HCT116 (cell line): ENCODE results near the gene DNAJB9. TPM values are rescaled to one million over a fixed set of nuclear protein-coding genes. Genes with fewer than 3 reads are reported as not detected.

Experiments used
- ATAC-seq: fragments of 200-7000 bp; cut with Tn5 transposase; 2 replicates; pipeline ENCODE4 v1.9.1; 2020; ENCODE audit warnings: mild to moderate bottlenecking, moderate library complexity
- BruUV-seq: library from RNA; stranded (reverse); fragments of 400-500 nt; replicated peaks from 2 replicates; lab custom pipeline; 2021; lab: Mats Ljungman, UMichigan
- CTCF ChIA-PET: fragments of 300-600 bp; sonication (Branson Sonifier 250); formaldehyde crosslinking; loops from one replicate; lab custom pipeline; 2021; ENCODE audit warnings: antibody characterized with exemption; lab: Charles Lee
- POLR2A ChIA-PET: fragments of 300-600, 350-600 bp; sonication (Branson Sonifier 250); formaldehyde crosslinking; loops from one replicate; lab custom pipeline; 2021; ENCODE audit warnings: antibody characterized with exemption; lab: Charles Lee
- RAD21 ChIA-PET, 2 experiments: fragments of 300-600 bp; sonication (Branson Sonifier 250); formaldehyde crosslinking; loops; one replicate each; lab custom pipeline; 2023; ENCODE audit warnings: low total read pairs in 2 of 2; ENCODE audit not compliant: uncharacterized antibody in 2 of 2, unreplicated experiment in 2 of 2, low non-redundant PET in 1 of 2; lab: Charles Lee
- DNase-seq: peaks from one replicate; pipeline ENCODE4 v3.0.0-alpha.2; 2010; ENCODE audit warnings: low read depth, low spot score
- H2AFZ ChIP-seq: fragments of 200-600 bp; shearing (Covaris generic), sonication (generic); 2 replicates; pipeline ENCODE4 v1.6.1; 2017; ENCODE audit warnings: low read depth, mixed run types, mixed read lengths, antibody characterized with exemption, low read length; ENCODE audit not compliant: poor library complexity, severe bottlenecking
- H3K27ac ChIP-seq: 2 replicates; pipeline ENCODE4 v1.5.1; 2012; ENCODE audit warnings: low read depth, low read length
- H3K27me3 ChIP-seq: fragments of 200-600 bp; sonication (generic); 2 replicates; pipeline ENCODE4 v1.6.1; 2016; ENCODE audit warnings: mixed run types, low read length, mixed read lengths; ENCODE audit not compliant: insufficient read depth
- H3K36me3 ChIP-seq, 2 experiments: fragments of 200-500 bp in 1 of 2; fragments of 200-600 bp in 1 of 2; sonication (Bioruptor generic) in 1 of 2; sonication (generic) in 1 of 2; 2 replicates each; pipeline versions ENCODE4 v1.5.1 to v1.6.1; 2014 to 2016; ENCODE audit warnings: low read length in 2 of 2, inconsistent platforms in 1 of 2, mixed read lengths in 1 of 2, mixed run types in 1 of 2; ENCODE audit not compliant: insufficient read depth in 2 of 2, control insufficient read depth in 1 of 2
- H3K4me1 ChIP-seq, 2 experiments: fragments of 200-600 bp in 1 of 2; sonication (generic) in 1 of 2; 2 replicates each; pipeline versions ENCODE4 v1.5.1 to v1.6.1; 2012 to 2017; ENCODE audit warnings: low read length in 2 of 2, inconsistent platforms in 1 of 2, mild to moderate bottlenecking in 1 of 2, mixed read lengths in 1 of 2, mixed run types in 1 of 2, moderate library complexity in 1 of 2; ENCODE audit not compliant: insufficient read depth in 2 of 2, control insufficient read depth in 1 of 2
- H3K4me2 ChIP-seq: fragments of 200-600 bp; sonication (generic); 2 replicates; pipeline ENCODE4 v1.6.1; 2017; ENCODE audit warnings: mixed run types, low read length, mixed read lengths
- H3K4me3 ChIP-seq, 2 experiments: fragments of 200-600 bp in 1 of 2; sonication (generic) in 1 of 2; replicated peaks in 1 of 2; 2 replicates each; pipeline ENCODE4 v1.5.1; 2011 to 2016; ENCODE audit warnings: low read length in 2 of 2, control low read depth in 1 of 2, low read depth in 1 of 2, mild to moderate bottlenecking in 1 of 2, mixed read lengths in 1 of 2, mixed run types in 1 of 2
- H3K79me2 ChIP-seq: fragments of 200-600 bp; sonication (generic); 2 replicates; pipeline ENCODE4 v1.6.1; 2017; ENCODE audit warnings: mild to moderate bottlenecking, mixed run types, low read length, moderate library complexity, mixed read lengths; ENCODE audit not compliant: insufficient read depth
- H3K9ac ChIP-seq: fragments of 200-600 bp; sonication (generic); 2 replicates; pipeline ENCODE4 v1.6.1; 2016; ENCODE audit warnings: low read length, mixed read lengths
- H3K9me2 ChIP-seq: fragments of 200-600 bp; sonication (generic), shearing (Covaris generic); 2 replicates; pipeline ENCODE4 v1.6.1; 2017; ENCODE audit warnings: mixed run types, mild to moderate bottlenecking, moderate library complexity; ENCODE audit not compliant: insufficient read depth
- H3K9me3 ChIP-seq, 2 experiments: fragments of 200-500 bp in 1 of 2; fragments of 200-600 bp in 1 of 2; sonication (Bioruptor generic) in 1 of 2; sonication (generic) in 1 of 2; 2 replicates each; pipeline ENCODE4 v1.6.1; 2014 to 2017; ENCODE audit warnings: low read length in 2 of 2, mixed read lengths in 2 of 2, inconsistent platforms in 1 of 2, low read depth in 1 of 2, mild to moderate bottlenecking in 1 of 2, mixed run types in 1 of 2, moderate library complexity in 1 of 2; ENCODE audit not compliant: control insufficient read depth in 1 of 2, insufficient read depth in 1 of 2
- H4K20me1 ChIP-seq: fragments of 200-600 bp; sonication (generic), shearing (Covaris generic); 2 replicates; pipeline ENCODE4 v1.6.1; 2017; ENCODE audit warnings: mixed run types, mild to moderate bottlenecking, moderate library complexity; ENCODE audit not compliant: insufficient read depth
- CBX3 ChIP-seq: IDR thresholded peaks from 2 replicates; pipeline ENCODE4 v1.6.1; 2012; ENCODE audit warnings: low read depth
- CEBPB ChIP-seq: IDR thresholded peaks from 2 replicates; pipeline ENCODE4 v1.6.1; 2012; ENCODE audit warnings: low read depth
- ELF1 ChIP-seq: IDR thresholded peaks from 2 replicates; pipeline ENCODE4 v1.6.1; 2012; ENCODE audit warnings: low read depth, borderline replicate concordance
- EZH2 ChIP-seq: fragments of 200-600 bp; sonication (generic); IDR thresholded peaks from 2 replicates; pipeline ENCODE4 v1.6.1; 2017; ENCODE audit warnings: antibody characterized with exemption, mixed run types
- EZH2phosphoT487 ChIP-seq: fragments of 200-600 bp; IDR thresholded peaks from 2 replicates; pipeline ENCODE4 v1.6.1; 2018; ENCODE audit warnings: antibody characterized with exemption, borderline replicate concordance
- JUND ChIP-seq: IDR thresholded peaks from 2 replicates; pipeline ENCODE4 v1.6.1; 2012
- POLR2A ChIP-seq: IDR thresholded peaks from 2 replicates; pipeline ENCODE4 v1.7.0; 2011; ENCODE audit warnings: borderline replicate concordance; ENCODE audit not compliant: insufficient read depth, insufficient read length; ENCODE audit errors: extremely low read depth
- POLR2AphosphoS5 ChIP-seq: IDR thresholded peaks from 2 replicates; pipeline ENCODE4 v1.6.1; 2011; ENCODE audit warnings: mild to moderate bottlenecking, low read depth, low read length, moderate library complexity
- RAD21 ChIP-seq: IDR thresholded peaks from 2 replicates; pipeline ENCODE4 v1.6.1; 2012; ENCODE audit warnings: low read depth, mild to moderate bottlenecking
- SP1 ChIP-seq: IDR thresholded peaks from 2 replicates; pipeline ENCODE4 v1.6.1; 2012; ENCODE audit warnings: low read depth
- TCF7L2 ChIP-seq: IDR thresholded peaks from 2 replicates; pipeline ENCODE4 v1.7.0; 2011; ENCODE audit warnings: borderline replicate concordance, inconsistent platforms; ENCODE audit not compliant: insufficient read depth, insufficient read length; ENCODE audit errors: extremely low read depth
- YY1 ChIP-seq: IDR thresholded peaks from 2 replicates; pipeline ENCODE4 v1.6.1; 2011; ENCODE audit warnings: low read length, low read depth, moderate library complexity, mild to moderate bottlenecking; ENCODE audit not compliant: insufficient replicate concordance; ENCODE audit errors: extremely low read depth
- ZFX ChIP-seq: fragments of 450-650 bp; IDR thresholded peaks from 2 replicates; pipeline ENCODE4 v1.6.1; 2017
- intact Hi-C: fragments of 100-400 bp; cut with micrococcal nuclease; formaldehyde crosslinking; loops from 2 replicates; pipeline ENCODE4 v1.10.0; 2022
- total RNA-seq: library from RNA; stranded (reverse); gene quantifications from one replicate; pipeline ENCODE4 v1.2.1, GENCODE V29; 2021; ENCODE audit not compliant: unreplicated experiment
- TF ChIP-seq, protein P1 (sequence below): IDR thresholded peaks from 2 replicates; pipeline ENCODE4 v1.6.1; 2012
- TF ChIP-seq, protein P2 (sequence below): IDR thresholded peaks from 2 replicates; pipeline ENCODE4 v1.6.1; 2012
- TF ChIP-seq, protein P3 (sequence below): IDR thresholded peaks from 2 replicates; pipeline ENCODE4 v1.6.1; 2012; ENCODE audit warnings: low read depth
- TF ChIP-seq, protein P4 (sequence below), 3 experiments: fragments of 200-600 bp in 1 of 3; sonication (generic) in 1 of 3; IDR thresholded peaks in 2 of 3; conservative IDR thresholded peaks in 1 of 3; 2 replicates each; pipeline ENCODE4 v1.5.1; 2012 to 2017; ENCODE audit warnings: low read depth in 2 of 3, low read length in 2 of 3, antibody characterized with exemption in 1 of 3, borderline replicate concordance in 1 of 3, control low read depth in 1 of 3, mild to moderate bottlenecking in 1 of 3, mixed read lengths in 1 of 3, mixed run types in 1 of 3, moderate library complexity in 1 of 3; ENCODE audit not compliant: insufficient read depth in 1 of 3

Gene DNAJB9
- total RNA-seq, 1 experiment from 2014 or later: 10.1 TPM

DNA sequence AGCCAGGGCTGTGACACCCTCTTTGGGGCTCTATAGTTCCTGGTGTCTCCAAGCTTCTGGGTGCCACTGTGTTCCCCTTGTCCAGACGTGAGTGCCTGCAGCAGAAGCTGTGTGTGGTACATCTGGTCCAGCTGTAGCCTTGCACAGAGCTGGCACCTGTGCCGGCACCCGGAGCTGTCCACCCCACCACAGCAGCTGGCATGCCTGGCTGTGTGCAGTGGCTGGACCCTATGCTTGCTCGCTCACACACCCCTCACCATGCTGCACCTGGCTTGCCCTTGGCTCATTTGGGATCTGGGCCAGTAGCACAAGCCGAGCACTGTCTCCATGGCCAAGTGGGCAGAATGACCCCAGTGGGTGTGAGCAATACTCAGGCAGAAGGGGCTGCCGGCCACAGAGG is 10.6 kb downstream of the DNAJB9 start:
- intact Hi-C loops: no loop called here

More for the DNA sequence above, 10.6 kb downstream of the DNAJB9 start:
- no peaks in the 10 kb centered on the region for H3K27me3 ChIP-seq
- no peaks in the 10 kb centered on the region for H3K9me2 ChIP-seq
- no peak overlapping the region for H3K27ac ChIP-seq
- H3K9ac ChIP-seq: no peak overlapping the region
- H2AFZ ChIP-seq: no peak overlapping the region
- 0 out of 4 replicates have a peak, but pooled peaks cover 0 to 6% of the 10 kb centered on the region in 2 experiments for H3K36me3 ChIP-seq
- POLR2A ChIA-PET: no interaction called here
- H3K4me1 ChIP-seq: peaks cover 0 to 8% of the 10 kb centered on the region in 2 experiments; a peak in 1 of 4 replicates
- CTCF ChIA-PET: no interaction called here
- no peaks in the 10 kb centered on the region for H3K79me2 ChIP-seq
- ATAC-seq (no peak), DNase-seq (no peak)
- no peaks in the 10 kb centered on the region for H4K20me1 ChIP-seq
- peaks cover 0 to 5% of the 10 kb centered on the region in 2 experiments; a peak in 2 of 4 replicates for H3K9me3 ChIP-seq
- RAD21 ChIA-PET: no interaction called here
- no peak overlapping the region for H3K4me3 ChIP-seq
- TF ChIP-seq POLR2AphosphoS5 (no peak), ELF1 (no peak), EZH2phosphoT487 (no peak), YY1 (no peak), CBX3 (no peak), TCF7L2 (no peak), SP1 (no peak), JUND (no peak), CEBPB (no peak), POLR2A (no peak), ZFX (no peak), EZH2 (no peak), RAD21 (no peak)
- TF ChIP-seq, protein P1, sequence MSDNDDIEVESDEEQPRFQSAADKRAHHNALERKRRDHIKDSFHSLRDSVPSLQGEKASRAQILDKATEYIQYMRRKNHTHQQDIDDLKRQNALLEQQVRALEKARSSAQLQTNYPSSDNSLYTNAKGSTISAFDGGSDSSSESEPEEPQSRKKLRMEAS: no peak
- TF ChIP-seq, protein P2, sequence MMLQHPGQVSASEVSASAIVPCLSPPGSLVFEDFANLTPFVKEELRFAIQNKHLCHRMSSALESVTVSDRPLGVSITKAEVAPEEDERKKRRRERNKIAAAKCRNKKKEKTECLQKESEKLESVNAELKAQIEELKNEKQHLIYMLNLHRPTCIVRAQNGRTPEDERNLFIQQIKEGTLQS: no peak
- TF ChIP-seq, protein P3, sequence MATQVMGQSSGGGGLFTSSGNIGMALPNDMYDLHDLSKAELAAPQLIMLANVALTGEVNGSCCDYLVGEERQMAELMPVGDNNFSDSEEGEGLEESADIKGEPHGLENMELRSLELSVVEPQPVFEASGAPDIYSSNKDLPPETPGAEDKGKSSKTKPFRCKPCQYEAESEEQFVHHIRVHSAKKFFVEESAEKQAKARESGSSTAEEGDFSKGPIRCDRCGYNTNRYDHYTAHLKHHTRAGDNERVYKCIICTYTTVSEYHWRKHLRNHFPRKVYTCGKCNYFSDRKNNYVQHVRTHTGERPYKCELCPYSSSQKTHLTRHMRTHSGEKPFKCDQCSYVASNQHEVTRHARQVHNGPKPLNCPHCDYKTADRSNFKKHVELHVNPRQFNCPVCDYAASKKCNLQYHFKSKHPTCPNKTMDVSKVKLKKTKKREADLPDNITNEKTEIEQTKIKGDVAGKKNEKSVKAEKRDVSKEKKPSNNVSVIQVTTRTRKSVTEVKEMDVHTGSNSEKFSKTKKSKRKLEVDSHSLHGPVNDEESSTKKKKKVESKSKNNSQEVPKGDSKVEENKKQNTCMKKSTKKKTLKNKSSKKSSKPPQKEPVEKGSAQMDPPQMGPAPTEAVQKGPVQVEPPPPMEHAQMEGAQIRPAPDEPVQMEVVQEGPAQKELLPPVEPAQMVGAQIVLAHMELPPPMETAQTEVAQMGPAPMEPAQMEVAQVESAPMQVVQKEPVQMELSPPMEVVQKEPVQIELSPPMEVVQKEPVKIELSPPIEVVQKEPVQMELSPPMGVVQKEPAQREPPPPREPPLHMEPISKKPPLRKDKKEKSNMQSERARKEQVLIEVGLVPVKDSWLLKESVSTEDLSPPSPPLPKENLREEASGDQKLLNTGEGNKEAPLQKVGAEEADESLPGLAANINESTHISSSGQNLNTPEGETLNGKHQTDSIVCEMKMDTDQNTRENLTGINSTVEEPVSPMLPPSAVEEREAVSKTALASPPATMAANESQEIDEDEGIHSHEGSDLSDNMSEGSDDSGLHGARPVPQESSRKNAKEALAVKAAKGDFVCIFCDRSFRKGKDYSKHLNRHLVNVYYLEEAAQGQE: no peak
- TF ChIP-seq, protein P4, sequence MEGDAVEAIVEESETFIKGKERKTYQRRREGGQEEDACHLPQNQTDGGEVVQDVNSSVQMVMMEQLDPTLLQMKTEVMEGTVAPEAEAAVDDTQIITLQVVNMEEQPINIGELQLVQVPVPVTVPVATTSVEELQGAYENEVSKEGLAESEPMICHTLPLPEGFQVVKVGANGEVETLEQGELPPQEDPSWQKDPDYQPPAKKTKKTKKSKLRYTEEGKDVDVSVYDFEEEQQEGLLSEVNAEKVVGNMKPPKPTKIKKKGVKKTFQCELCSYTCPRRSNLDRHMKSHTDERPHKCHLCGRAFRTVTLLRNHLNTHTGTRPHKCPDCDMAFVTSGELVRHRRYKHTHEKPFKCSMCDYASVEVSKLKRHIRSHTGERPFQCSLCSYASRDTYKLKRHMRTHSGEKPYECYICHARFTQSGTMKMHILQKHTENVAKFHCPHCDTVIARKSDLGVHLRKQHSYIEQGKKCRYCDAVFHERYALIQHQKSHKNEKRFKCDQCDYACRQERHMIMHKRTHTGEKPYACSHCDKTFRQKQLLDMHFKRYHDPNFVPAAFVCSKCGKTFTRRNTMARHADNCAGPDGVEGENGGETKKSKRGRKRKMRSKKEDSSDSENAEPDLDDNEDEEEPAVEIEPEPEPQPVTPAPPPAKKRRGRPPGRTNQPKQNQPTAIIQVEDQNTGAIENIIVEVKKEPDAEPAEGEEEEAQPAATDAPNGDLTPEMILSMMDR (IDR thresholded peaks at IDR 0.05 in 2 of 3, conservative IDR thresholded peaks at IDR 0.05 in 1 of 3; ENCODE audit: borderline replicate concordance in 1 of 3, insufficient read depth in 1 of 3, low read depth in 2 of 3, low read length in 2 of 3): no peak
- no TSS peak for BruUV-seq
- no peak overlapping the region for H3K4me2 ChIP-seq
